22Rv1 (cell line): ENCODE measurements around the gene MR1.

Experiments
- H3K27ac ChIP-seq: fragments of 450-650 bp; 2 replicates; pipeline ENCODE4 v1.5.1; 2017
- CTCF ChIP-seq: fragments of 450-650 bp; IDR thresholded peaks from 2 replicates; pipeline ENCODE4 v1.5.1; 2017; ENCODE audit warnings: mild to moderate bottlenecking
- ZFX ChIP-seq: fragments of 450-650 bp; IDR thresholded peaks from 2 replicates; pipeline ENCODE4 v1.6.1; 2017; ENCODE audit warnings: antibody characterized with exemption, borderline replicate concordance

MR1 gene

GRCh38 chr1:181087400-181087901 is 53.7 kb downstream of the MR1 start:
- TF ChIP-seq ZFX, result no peak
- no peak for TF ChIP-seq CTCF
- H3K27ac ChIP-seq, result peak overlapping the region; percentile 71; the same call in 1 of the 2 replicates

- peak within 1 kb of the TSS; percentile 71 for H3K27ac ChIP-seq
- TF ChIP-seq CTCF (no peak), ZFX (no peak)
These were observed 54.6 kb downstream of the MR1 start, which contains the start of gene IER5 for GRCh38 chr1:181088079-181089016. Gene IER5 (plus strand): TSS chr1:181088700. CDS start chr1:181088903, 203 bp downstream.

GRCh38 chr1:181089017-181089675 is 55.4 kb downstream of the MR1 start:
- TF ChIP-seq CTCF, result no peak
- TF ChIP-seq ZFX, result no peak
- H3K27ac ChIP-seq, result peak overlapping the region; percentile 71

- H3K27ac ChIP-seq, result peak overlapping the region; percentile 71
- TF ChIP-seq CTCF (no peak), ZFX (no peak)
These were observed 56.1 kb downstream of the MR1 start for GRCh38 chr1:181089676-181090544.

- 0 out of 2 replicates have a peak overlapping the region, but pooled peaks have one; percentile 71 for H3K27ac ChIP-seq
- TF ChIP-seq ZFX (no peak), CTCF (no peak)
These were observed 56.9 kb downstream of the MR1 start for GRCh38 chr1:181090641-181091126.

- TF ChIP-seq CTCF (no peak), ZFX (no peak)
- peak overlapping the region; percentile 69; the same call in 1 of the 2 replicates for H3K27ac ChIP-seq
These were observed 57.7 kb downstream of the MR1 start for GRCh38 chr1:181091309-181092040.
